HG03378 (cell line): ENCODE results near the gene KLHDC8A.
A peak's percentile ranks its signal among the peaks of the same experiment; 100 is the strongest.
"Not testable (repeated sequence)": the region's sequence is repeated elsewhere in the genome, so short reads cannot be mapped to it uniquely, and the experiment has no call there.

ENCODE experiments used
- ATAC-seq: cut with Tn5 transposase; IDR thresholded peaks from one replicate; pipeline ENCODE4 v1.9.1; 2021; ENCODE audit warnings: mild to moderate bottlenecking, moderate library complexity; ENCODE audit not compliant: unreplicated experiment

KLHDC8A gene

DNA sequence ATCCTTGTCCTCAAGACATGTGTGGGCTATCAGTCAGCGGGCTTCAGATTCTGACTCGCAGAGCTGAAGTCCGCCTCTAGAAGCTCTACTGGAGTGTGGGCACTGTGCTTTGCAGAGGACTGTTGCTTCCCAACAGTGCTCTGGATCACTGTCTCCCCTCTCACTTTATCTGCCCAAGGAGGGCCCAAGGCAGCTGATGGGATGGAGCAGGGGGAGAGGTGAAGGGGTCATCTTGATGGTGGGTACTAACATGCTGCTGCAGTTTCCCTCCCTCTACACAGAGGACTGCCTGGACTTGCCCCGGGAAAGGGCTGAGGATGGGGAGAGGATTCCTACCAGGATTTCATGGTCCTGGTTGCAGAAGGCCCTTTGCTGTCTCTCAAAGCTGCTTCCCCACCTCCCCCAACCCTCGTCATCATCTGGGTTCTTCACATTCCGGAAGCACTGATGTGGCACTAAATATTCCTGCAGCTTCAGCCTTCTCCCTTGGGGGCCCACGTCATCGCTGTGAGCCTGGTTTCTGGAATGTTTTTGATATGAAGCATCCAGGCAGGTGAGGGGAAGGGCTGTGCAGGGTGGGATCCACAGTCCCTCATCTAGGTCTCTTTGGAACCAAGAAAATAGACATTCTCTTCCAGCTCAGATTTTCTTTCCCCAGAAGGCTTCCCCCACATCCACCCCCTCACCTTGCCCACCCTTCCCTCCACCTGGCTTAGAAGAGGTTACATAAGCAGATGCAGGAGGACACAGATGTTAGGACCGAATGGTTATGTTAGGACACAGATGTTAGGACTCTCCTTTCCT, 58.3 kb downstream of the KLHDC8A start:
- no peak for ATAC-seq

DNA sequence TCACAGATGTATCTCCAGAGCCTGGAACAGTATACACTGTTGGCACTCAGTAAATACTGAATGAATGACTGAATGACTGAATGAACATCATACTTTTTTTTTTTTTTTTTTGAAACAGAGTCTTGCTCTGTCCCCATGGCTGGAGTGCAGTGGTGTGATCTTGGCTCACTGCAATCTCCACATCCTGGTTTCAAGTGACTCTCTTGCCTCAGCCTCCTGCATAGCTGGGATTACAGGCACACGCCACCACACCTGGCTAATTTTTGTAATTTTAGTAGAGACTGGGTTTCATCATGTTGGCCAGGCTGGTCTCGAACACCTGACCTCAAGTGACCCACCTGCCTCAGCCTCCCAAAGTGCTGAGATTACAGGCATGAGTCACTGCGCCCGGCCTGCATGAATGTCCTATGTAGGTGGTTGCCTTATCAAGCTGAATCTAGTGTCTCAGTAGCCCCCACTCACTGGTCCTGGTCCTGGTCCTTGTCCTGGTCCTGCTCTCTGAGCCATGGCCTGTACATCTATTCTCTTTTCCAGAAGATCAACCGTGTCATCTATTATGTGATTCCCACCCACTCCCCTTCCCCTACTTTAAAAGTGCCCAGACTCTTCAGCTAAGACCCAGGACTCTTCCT, 59.1 kb downstream of the KLHDC8A start:
- not testable (repeated sequence) for ATAC-seq

DNA sequence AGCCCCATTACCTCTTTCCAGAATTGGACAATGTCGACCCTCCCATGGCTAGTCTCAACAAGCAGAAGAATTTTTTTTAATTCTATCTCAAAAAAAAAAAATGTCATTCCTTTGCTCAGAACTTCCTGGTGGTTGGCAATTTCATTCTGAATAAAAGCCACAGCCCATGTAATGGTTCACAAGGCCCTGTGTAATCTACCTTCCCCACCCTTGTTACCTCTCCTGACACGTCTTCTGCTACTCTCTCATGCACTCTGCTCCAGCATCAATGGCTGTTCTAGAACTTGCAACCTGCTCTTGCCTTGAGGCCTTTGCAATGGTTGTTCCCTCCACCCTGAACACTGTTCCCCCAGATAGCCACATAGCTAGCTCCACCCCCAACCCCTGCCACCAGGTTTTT, 60.6 kb downstream of the KLHDC8A start:
- no peak for ATAC-seq

DNA sequence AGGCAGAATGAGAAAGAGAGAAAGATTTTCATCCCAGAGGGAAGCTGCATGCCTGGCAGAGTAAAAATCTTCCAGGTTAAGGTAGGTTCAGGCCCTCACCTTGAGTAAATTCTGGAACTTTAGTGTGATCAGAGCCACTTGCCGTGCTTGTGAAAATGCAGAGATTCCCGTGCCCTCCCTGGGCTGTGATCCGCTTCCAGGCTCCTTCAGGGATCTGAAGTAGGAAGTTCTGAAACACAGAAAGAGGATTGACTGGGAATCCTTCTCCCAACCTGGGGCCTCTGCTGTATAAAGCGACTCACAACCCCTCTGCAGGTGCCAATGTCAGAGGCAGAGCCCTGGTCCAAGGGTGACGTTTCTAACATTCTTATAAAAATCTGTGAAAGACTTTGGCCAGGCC, 61.8 kb downstream of the KLHDC8A start:
- no peak for ATAC-seq

DNA sequence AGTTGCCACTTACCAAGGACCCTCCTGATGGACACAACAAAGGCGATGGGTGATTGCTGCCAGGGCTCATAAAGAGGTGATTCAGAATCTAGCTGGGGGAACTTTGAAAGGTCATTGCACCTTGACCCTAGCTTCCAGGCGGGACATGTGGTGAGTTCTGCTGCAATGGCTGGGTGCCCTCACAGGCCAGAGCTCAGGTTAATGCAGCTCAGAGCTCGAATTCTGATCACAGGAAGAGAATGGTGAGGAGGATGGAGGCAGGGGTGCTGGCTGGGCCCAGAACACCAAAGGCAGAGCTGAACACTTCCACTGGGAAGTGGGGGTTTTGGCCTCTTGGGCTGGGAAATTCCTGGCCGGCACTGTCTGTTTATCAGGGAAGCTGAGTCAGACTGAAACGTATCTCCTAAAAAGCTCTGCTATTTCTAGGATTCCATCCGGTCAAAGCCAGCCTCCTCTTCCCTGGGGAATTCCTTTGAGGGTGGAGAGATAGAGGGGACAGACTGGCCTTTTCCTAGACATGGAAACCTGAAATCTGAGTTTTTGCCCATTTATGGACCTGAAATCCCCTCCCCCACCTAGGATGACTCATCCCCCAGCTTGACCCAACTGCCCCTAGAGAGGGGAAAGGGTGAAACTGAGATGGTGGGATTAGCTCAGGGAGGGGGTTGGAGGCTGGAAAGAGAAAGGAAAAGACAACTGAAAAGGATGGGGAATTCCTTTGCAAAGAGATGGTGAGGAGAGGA, 62.4 kb downstream of the KLHDC8A start:
- ATAC-seq, result no peak

DNA sequence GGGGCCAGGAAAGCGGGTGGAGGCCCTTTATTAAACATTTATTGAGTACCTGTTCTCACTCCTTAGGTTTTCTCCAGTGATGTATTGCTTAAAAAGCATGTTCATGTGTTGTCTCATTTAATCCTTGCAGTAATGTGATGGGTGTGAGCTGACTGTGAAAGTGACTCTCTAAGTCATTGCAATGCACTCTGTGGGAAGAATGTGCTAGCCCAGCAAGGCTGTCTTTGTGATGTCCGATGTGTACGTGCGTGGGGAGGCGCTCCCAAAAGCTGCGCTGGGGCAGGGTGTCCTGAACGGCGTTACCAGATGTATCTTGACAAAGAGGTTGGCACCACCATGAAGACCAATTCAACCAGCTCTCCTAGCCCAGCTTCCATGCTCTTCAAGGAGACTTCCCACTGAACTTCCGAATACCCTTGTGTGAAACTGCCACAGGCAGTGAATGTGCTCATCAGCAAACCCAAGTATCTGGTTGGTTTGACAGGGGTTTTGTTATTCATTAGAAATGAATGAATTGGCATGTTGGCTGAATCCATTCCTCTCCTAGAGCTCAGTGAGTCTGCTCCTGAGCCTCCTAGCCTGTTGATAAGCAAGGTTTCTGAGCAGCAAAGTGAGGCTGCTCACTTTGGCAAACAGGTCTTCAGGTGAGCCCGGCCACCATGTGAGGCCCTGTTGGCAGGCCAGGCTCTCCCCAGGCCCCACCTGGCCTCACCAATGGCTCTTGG, 63.2 kb downstream of the KLHDC8A start:
- no peak for ATAC-seq

DNA sequence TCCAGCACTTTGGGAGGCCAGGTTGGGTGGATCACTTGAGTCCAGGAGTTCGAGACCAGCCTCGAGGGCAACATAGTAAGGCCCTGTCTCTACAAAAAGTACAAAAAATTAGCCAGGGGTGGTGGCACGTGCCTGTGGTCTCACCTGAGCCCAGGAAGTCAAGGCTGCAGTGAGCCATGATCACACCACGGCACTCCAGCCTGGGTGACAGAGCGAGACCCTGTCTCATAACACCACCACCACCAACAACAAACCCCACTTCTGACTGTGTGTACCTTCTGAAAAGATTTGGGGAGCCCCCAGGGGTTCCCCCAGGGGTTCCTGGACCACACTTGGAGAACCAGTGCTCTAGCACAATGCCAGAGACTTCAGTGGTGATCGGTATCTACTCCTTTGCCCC, 65.1 kb downstream of the KLHDC8A start:
- ATAC-seq, result no peak

DNA sequence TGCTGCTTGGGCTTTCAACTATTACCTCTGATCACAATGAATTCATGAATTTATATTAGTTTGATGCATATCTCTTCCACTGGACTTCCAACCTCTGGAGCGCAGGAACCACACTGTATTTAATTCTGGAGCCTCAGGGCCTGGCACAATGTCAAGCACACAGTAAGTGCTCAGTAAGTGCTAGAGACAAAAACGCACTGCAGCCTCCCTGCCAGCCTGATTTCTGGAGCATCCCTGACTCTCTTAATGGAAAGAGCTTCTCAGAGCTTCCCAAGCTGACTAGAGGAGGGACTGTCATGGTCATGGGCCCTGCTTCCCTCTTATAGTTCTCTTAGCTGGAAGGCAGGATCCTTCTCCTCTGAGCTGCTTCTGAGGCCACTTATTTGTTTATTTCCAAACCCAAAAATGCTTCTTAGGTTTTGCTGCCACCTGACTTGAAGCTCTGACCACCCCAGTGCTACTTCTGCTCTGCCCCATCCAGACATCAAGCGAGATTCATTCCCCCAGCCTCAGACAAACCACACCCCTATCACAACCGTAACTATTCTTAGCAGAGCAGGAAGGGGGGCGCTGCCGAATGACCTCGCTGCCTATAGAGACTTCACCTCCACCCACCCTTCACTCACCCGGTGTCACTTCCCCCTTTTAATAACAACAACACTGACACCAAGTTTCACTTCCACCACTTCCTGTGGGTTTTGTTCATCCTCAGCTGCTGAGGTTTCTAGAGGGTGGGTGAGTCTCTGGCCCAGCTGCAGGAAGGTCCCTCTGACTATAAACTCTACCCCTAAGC, 68.8 kb downstream of the KLHDC8A start:
- ATAC-seq, result peak; percentile 77

DNA sequence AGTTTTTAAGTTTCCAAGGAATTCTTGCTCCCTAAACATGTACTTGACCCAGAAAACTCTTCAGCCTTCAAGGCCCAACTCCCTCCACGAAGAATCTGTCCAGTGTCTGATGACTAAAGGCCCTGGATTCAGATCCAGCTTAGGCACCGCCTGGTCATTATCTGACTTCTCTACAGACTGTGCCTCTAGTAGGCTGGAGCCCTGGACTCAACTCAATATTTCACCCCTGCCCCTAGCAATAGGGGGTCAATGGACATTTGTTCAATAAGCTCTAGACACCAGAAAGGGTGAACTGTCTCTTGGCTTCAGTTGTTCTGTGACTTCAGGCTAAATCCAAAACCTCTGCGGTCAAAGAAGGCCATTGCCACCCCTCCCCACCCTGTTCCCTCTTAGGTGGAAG, 69.6 kb downstream of the KLHDC8A start:
- no peak for ATAC-seq

DNA sequence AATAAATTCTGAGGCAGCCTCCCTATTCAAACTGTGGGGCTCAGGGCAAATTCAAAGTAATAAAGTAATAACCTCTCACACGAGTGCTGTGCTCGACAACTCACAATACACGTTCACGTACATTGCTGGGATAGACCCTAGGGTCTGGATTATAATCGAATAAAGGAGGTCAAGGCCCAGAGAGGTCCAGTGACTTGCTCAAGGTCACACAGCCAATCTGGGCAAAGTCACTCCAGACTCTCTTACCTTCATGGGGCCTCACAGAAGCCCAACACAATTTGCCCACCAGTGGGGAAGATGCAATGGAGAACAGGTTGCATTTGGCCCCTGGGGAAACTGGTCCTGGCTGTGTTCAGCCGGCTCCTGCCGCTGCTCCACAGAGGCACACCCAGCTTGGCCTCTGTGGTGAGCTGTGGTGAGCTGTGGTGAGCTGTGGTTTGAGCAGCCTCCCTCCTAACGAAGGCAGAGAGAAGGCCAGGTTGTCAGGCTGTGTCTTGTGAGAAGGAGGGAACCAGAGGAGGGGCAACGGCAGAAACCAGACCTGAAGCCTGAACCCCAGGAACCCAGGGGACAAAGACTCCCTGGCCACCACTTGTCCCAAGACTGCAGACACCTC, 70.3 kb downstream of the KLHDC8A start:
- ATAC-seq, result no peak
